Bronchial epithelial cell (primary cell): ENCODE results near the gene TNK2. TPM values are rescaled to one million over a fixed set of nuclear protein-coding genes. Genes with fewer than 3 reads are reported as not detected.

Experiments
- DNase-seq: peaks from one replicate; pipeline ENCODE4 v3.0.0-alpha.2; 2010; ENCODE audit warnings: low read depth
- FAIRE-seq: peaks from 2 replicates; lab custom pipeline; 2011; peaks lifted over from hg19 to GRCh38; lab: Jason Lieb, UNC
- H3K27me3 ChIP-seq: 2 replicates; pipeline ENCODE4 v1.5.1; 2011; ENCODE audit warnings: low read length; ENCODE audit not compliant: control insufficient read depth, insufficient read depth
- H3K36me3 ChIP-seq: 2 replicates; pipeline ENCODE4 v1.5.1; 2011; ENCODE audit warnings: low read length; ENCODE audit not compliant: control insufficient read depth, insufficient read depth
- H3K4me3 ChIP-seq: 2 replicates; pipeline ENCODE4 v1.5.1; 2011; ENCODE audit warnings: mild to moderate bottlenecking, low read depth, low read length, control low read depth
- total RNA-seq: library from RNA; depleted of rRNA; stranded (reverse); fragments of >200 nt; gene quantifications from 2 replicates; pipeline ENCODE4 v1.2.1, GENCODE V29; 2014
- TF ChIP-seq, protein P1 (sequence below): IDR thresholded peaks from 2 replicates; pipeline ENCODE4 v1.5.1; 2011; ENCODE audit warnings: mild to moderate bottlenecking, moderate library complexity, low read length, control low read depth, inconsistent platforms; ENCODE audit not compliant: insufficient read depth, severe bottlenecking

Gene TNK2
- total RNA-seq, 1 donor from 2014 or later: 6.3 TPM

GRCh38 chr3:195859846-195860411, 48.4 kb downstream of the TNK2 start:
- TF ChIP-seq, protein P1, sequence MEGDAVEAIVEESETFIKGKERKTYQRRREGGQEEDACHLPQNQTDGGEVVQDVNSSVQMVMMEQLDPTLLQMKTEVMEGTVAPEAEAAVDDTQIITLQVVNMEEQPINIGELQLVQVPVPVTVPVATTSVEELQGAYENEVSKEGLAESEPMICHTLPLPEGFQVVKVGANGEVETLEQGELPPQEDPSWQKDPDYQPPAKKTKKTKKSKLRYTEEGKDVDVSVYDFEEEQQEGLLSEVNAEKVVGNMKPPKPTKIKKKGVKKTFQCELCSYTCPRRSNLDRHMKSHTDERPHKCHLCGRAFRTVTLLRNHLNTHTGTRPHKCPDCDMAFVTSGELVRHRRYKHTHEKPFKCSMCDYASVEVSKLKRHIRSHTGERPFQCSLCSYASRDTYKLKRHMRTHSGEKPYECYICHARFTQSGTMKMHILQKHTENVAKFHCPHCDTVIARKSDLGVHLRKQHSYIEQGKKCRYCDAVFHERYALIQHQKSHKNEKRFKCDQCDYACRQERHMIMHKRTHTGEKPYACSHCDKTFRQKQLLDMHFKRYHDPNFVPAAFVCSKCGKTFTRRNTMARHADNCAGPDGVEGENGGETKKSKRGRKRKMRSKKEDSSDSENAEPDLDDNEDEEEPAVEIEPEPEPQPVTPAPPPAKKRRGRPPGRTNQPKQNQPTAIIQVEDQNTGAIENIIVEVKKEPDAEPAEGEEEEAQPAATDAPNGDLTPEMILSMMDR: no peak
- Histone ChIP-seq H3K27me3 (no peaks in the 10 kb centered on the region), H3K4me3 (no peak overlapping the region), H3K36me3 (no peaks in the 10 kb centered on the region)
- DNase-seq (no peak), FAIRE-seq (no peak)

DNA sequence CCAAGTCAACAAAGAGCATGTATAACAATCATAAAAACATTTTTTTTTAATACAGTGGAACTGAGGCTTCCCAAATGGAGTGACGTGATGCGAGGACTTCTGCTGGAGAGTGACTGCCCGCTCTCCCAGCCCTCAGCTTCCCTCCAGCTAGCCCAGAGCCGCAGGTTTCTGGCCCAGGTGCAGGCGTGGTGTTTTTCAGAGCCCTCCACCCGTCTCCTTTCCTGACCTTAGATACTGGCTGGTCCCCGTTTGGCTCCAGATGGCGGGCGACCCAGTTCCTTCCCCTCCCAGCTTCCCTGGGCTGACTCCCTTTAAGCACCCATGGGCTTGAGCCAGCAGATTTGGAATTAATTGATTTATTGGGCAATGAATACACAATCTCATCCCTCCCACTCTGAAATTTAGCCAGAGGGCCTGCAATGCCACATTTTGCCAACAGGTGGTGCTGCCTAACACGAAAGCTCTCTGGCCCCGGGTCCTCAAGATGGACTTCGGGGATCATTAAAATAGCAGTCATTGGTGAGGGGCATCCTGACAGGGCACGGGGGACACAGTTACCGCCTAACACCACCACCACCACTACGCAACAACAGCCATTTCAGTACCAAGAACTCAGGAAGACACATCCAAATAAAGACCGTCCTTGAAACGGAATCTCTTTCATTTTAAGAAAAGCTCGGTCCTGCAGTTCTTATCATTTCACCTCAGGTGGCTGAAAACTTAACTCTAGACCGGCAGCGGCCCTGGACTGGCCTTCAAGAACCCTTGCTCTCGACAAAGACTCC, 49.1 kb downstream of the TNK2 start:
- Histone ChIP-seq H3K36me3 (no peaks in the 10 kb centered on the region), H3K27me3 (no peaks in the 10 kb centered on the region), H3K4me3 (no peak overlapping the region)
- DNase-seq (peak; percentile 56), FAIRE-seq (no peak)
- TF ChIP-seq, protein P1: peak; percentile 90

GRCh38 chr3:195856410-195857084, 51.8 kb downstream of the TNK2 start:
- H3K4me3 ChIP-seq: no peak overlapping the region
- TF ChIP-seq, protein P1: no peak
- FAIRE-seq (no peak), DNase-seq (no peak)
- H3K27me3 ChIP-seq: no peaks in the 10 kb centered on the region
- no peaks in the 10 kb centered on the region for H3K36me3 ChIP-seq

DNA sequence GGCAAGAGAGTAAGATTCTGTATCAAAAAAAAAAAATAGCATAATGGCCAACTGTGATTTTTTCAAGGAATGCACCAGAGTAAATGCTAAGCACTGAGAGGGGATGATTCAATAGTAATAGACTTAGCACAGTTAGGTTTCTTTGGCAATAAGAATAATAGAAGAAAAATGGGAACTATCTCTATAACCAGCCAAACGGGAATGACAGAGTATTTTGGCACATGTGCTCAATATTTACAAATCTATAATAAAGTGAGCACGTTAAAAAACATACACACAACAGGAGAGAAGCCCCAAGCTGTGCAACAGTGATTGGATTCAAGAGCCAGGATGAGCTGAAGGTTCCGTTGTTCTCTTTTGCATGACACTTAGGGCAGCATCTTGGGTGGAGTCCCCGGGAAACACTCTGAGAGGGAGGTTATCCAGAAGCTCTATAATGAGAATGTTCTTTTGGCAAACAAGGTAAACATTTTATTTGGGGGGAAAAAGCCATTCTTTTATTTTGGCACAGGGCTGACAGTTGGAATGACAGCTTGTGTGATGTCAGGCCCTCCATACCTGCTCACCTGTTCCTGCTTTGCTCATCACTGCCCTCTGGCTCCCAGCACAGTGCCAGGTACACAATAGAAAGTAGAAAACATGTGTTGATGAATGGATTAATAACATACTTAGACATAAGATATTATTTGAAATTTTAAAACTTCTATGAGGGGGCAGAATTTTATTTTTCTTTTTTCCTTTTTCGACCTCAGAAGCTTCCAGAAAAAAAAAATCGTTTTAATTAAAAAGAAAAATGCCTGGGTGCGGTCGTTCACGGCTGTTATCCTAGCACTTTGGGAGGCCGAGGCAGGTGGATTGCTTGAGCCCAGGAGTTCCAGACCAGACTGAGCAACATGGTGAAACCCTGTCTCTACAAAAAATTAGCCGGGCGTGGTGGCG, 52.6 kb downstream of the TNK2 start:
- FAIRE-seq: no peak
- peak; percentile 39 for DNase-seq
- H3K27me3 ChIP-seq: no peaks in the 10 kb centered on the region
- H3K4me3 ChIP-seq: no peak overlapping the region
- TF ChIP-seq, protein P1: peak; percentile 61
- H3K36me3 ChIP-seq: no peaks in the 10 kb centered on the region

- TF ChIP-seq, protein P1: no peak
- H3K36me3 ChIP-seq: no peaks in the 10 kb centered on the region
- DNase-seq: no peak
- FAIRE-seq: no peak
- H3K4me3 ChIP-seq: no peak overlapping the region
- no peaks in the 10 kb centered on the region for H3K27me3 ChIP-seq
Observed at GRCh38 chr3:195854628-195855294, 53.6 kb downstream of the TNK2 start.
